IMR-90 (cell line): ENCODE results near the gene ARMC10.

ENCODE experiments used
- BHLHE40 ChIP-seq: fragments of 150-350 bp; IDR thresholded peaks from 2 replicates; pipeline ENCODE4 v1.6.1; 2016; ENCODE audit warnings: mild to moderate bottlenecking, low read depth, low read length
- CHD1 ChIP-seq: IDR thresholded peaks from 2 replicates; pipeline ENCODE4 v1.6.1; 2012; ENCODE audit warnings: low read depth, low read length, improper control_type of control experiment
- CTCF ChIP-seq: conservative IDR thresholded peaks from 2 replicates; pipeline ENCODE4 v1.5.1; 2012; ENCODE audit warnings: mild to moderate bottlenecking, low read depth, low read length, improper control_type of control experiment
- MAFK ChIP-seq: IDR thresholded peaks from 2 replicates; pipeline ENCODE4 v1.6.1; 2012; ENCODE audit warnings: low read depth, low read length, improper control_type of control experiment
- MAZ ChIP-seq: IDR thresholded peaks from 2 replicates; pipeline ENCODE4 v1.6.1; 2012; ENCODE audit warnings: low read depth, mild to moderate bottlenecking, low read length, improper control_type of control experiment, moderate library complexity, borderline replicate concordance
- POLR2A ChIP-seq: IDR thresholded peaks from 2 replicates; pipeline ENCODE4 v1.6.1; 2012; ENCODE audit warnings: mild to moderate bottlenecking, low read depth, low read length
- RCOR1 ChIP-seq: IDR thresholded peaks from 2 replicates; pipeline ENCODE4 v1.6.1; 2012; ENCODE audit warnings: mild to moderate bottlenecking, low read length, improper control_type of control experiment; ENCODE audit not compliant: insufficient replicate concordance
- RFX5 ChIP-seq: IDR thresholded peaks from 2 replicates; pipeline ENCODE4 v1.8.0; 2012; ENCODE audit warnings: low read depth, mild to moderate bottlenecking, low read length, moderate library complexity

GRCh38 chr7:103074519-103075336 is at the start of gene ARMC10, which contains the start of gene FBXL13:
- TF ChIP-seq MAZ (peak; percentile 91; the same call in 1 of the 2 replicates), CTCF (peak; percentile 29; the same call in 1 of the 2 replicates), RFX5 (no peak), POLR2A (peak; percentile 51; the same call in 1 of the 2 replicates), CHD1 (no peak), RCOR1 (no peak), BHLHE40 (no peak; the same call in 1 of the 2 replicates), MAFK (no peak)
